Endothelial cell of umbilical vein (primary cell): ENCODE measurements around the gene MBD5. TPM values are rescaled to one million over a fixed set of nuclear protein-coding genes. Genes with fewer than 3 reads are reported as not detected.

Source experiments
- BruUV-seq: library from RNA; stranded (reverse); fragments of 400-500 nt; replicated peaks from 2 replicates; lab custom pipeline; 2021; lab: Mats Ljungman, UMichigan
- CTCF ChIA-PET: fragments of 300-600, 350-600 bp; sonication (Branson Sonifier 250); formaldehyde crosslinking; loops from one replicate; lab custom pipeline; 2021; ENCODE audit warnings: antibody characterized with exemption, inconsistent platforms; lab: Charles Lee
- POLR2A ChIA-PET: fragments of 300-600, 350-600 bp; sonication (Branson Sonifier 250); formaldehyde crosslinking; loops from one replicate; lab custom pipeline; 2021; ENCODE audit warnings: antibody characterized with exemption, inconsistent platforms; lab: Charles Lee
- DNase-seq: peaks from one replicate; pipeline ENCODE4 v3.0.0-alpha.2; 2011; ENCODE audit warnings: low read depth, low spot score
- FAIRE-seq: peaks from 2 replicates; lab custom pipeline; 2011; peaks lifted over from hg19 to GRCh38; lab: Jason Lieb, UNC
- H2AFZ ChIP-seq: 2 replicates; pipeline ENCODE4 v1.6.0; 2012; ENCODE audit warnings: low read depth, low read length, control low read depth, inconsistent platforms
- H3K27ac ChIP-seq: 2 replicates; pipeline ENCODE4 v1.5.1; 2011; ENCODE audit warnings: low read depth, mild to moderate bottlenecking, control low read depth, low read length, moderate library complexity; ENCODE audit not compliant: insufficient read depth
- H3K27me3 ChIP-seq, 2 experiments: 2 replicates each; pipeline versions ENCODE4 v1.6.0 to v1.6.1; 2011; ENCODE audit warnings: low read length in 2 of 2, mixed read lengths in 1 of 2; ENCODE audit not compliant: control insufficient read depth in 2 of 2, insufficient read depth in 2 of 2
- H3K36me3 ChIP-seq, 2 experiments: 2 replicates in 1 of 2; 3 replicates in 1 of 2; pipeline ENCODE4 v1.5.1; 2011; ENCODE audit warnings: low read length in 2 of 2, mild to moderate bottlenecking in 1 of 2, moderate library complexity in 1 of 2; ENCODE audit not compliant: control insufficient read depth in 2 of 2, insufficient read depth in 2 of 2; ENCODE audit errors: extremely low read depth in 1 of 2
- H3K4me1 ChIP-seq: 3 replicates; pipeline ENCODE4 v1.5.1; 2011; ENCODE audit warnings: mild to moderate bottlenecking, low read length; ENCODE audit not compliant: control insufficient read depth, insufficient read depth; ENCODE audit errors: extremely low read depth
- H3K4me2 ChIP-seq: 2 replicates; pipeline ENCODE4 v1.6.1; 2011; ENCODE audit warnings: low read length, control low read depth, mixed read lengths; ENCODE audit not compliant: insufficient read depth
- H3K4me3 ChIP-seq, 3 experiments: fragments of 200-600 bp in 1 of 3; sonication (generic), shearing (Covaris generic) in 1 of 3; replicated peaks in 1 of 3; 2 replicates each; pipeline ENCODE4 v1.5.1; 2011 to 2016; ENCODE audit warnings: control low read depth in 3 of 3, low read length in 3 of 3, mild to moderate bottlenecking in 2 of 3, inconsistent platforms in 1 of 3, low read depth in 1 of 3, moderate library complexity in 1 of 3; ENCODE audit not compliant: insufficient read depth in 1 of 3
- H3K79me2 ChIP-seq: 2 replicates; pipeline ENCODE4 v1.6.0; 2012; ENCODE audit warnings: low read length, inconsistent platforms; ENCODE audit not compliant: control insufficient read depth, insufficient read depth
- H3K9ac ChIP-seq: replicated peaks from 2 replicates; pipeline ENCODE3; 2011; ENCODE audit warnings: low read length, control low read depth; ENCODE audit not compliant: insufficient read depth; ENCODE audit errors: extremely low read depth
- H3K9me1 ChIP-seq: replicated peaks from 3 replicates; pipeline ENCODE4 v1.6.0; 2011; ENCODE audit warnings: mild to moderate bottlenecking, low read length; ENCODE audit not compliant: control insufficient read depth, insufficient read depth; ENCODE audit errors: extremely low read depth
- H3K9me3 ChIP-seq: replicated peaks from 2 replicates; pipeline ENCODE4 v1.5.1; 2012; ENCODE audit warnings: low read length, inconsistent platforms; ENCODE audit not compliant: control insufficient read depth, insufficient read depth
- H4K20me1 ChIP-seq: replicated peaks from 2 replicates; pipeline ENCODE3; 2011; ENCODE audit warnings: mild to moderate bottlenecking, low read length; ENCODE audit not compliant: control insufficient read depth, insufficient read depth; ENCODE audit errors: extremely low read depth
- EZH2 ChIP-seq: IDR thresholded peaks from 2 replicates; pipeline ENCODE4 v1.6.1; 2012; ENCODE audit warnings: borderline replicate concordance, low read depth, mild to moderate bottlenecking, moderate library complexity, low read length, inconsistent platforms; ENCODE audit not compliant: severe bottlenecking
- FOS ChIP-seq: IDR thresholded peaks from 2 replicates; pipeline ENCODE4 v1.6.1; 2011; ENCODE audit warnings: mild to moderate bottlenecking, low read length, moderate library complexity, borderline replicate concordance; ENCODE audit not compliant: insufficient read depth
- GATA2 ChIP-seq: IDR thresholded peaks from 2 replicates; pipeline ENCODE4 v1.7.0; 2011; ENCODE audit warnings: low read depth, mild to moderate bottlenecking, moderate library complexity, mixed read lengths, low read length; ENCODE audit not compliant: insufficient read length, insufficient read depth
- JUN ChIP-seq: IDR thresholded peaks from 2 replicates; pipeline ENCODE4 v1.6.1; 2011; ENCODE audit warnings: borderline replicate concordance, low read depth; ENCODE audit not compliant: insufficient read length, insufficient read depth
- MYC ChIP-seq: IDR thresholded peaks from one replicate; pipeline ENCODE4 v1.6.1; 2011; ENCODE audit warnings: mild to moderate bottlenecking, low read depth, low read length
- POLR2A ChIP-seq: IDR thresholded peaks from 2 replicates; pipeline ENCODE4 v1.6.1; 2012; ENCODE audit warnings: low read depth, mild to moderate bottlenecking, control low read depth, low read length
- POLR2AphosphoS5 ChIP-seq: IDR thresholded peaks from 2 replicates; pipeline ENCODE4 v1.6.1; 2012; ENCODE audit warnings: low read depth, mild to moderate bottlenecking, control low read depth, low read length, moderate library complexity; ENCODE audit not compliant: insufficient read depth
- dilution Hi-C: fragments of 300-500 bp; cut with MboI; formaldehyde crosslinking; loops from one replicate; pipeline ENCODE4 v1.15.0; 2019; ENCODE audit warnings: low sequenced_read_pairs; ENCODE audit not compliant: extremely low pct_ligation_motif_present
- intact Hi-C: fragments of 100-400 bp; cut with micrococcal nuclease; formaldehyde crosslinking; loops from one replicate; pipeline ENCODE4 v1.10.0; 2022
- polyA plus RNA-seq, 4 experiments: library from polyadenylated mRNA; depleted of rRNA in 3 of 4; stranded (reverse) in 3 of 4; unstranded in 1 of 4; fragments of >200 nt; gene quantifications; 2 replicates each; pipeline versions ENCODE4 v1.2.1 to v1.2.3, GENCODE V29; 2011 to 2012; ENCODE audit warnings: missing spikeins in 1 of 4
- total RNA-seq: library from RNA; stranded (reverse); gene quantifications from 2 replicates; pipeline ENCODE4 v1.2.3, GENCODE V29; 2021
- TF ChIP-seq, protein P1 (sequence below): IDR thresholded peaks from 2 replicates; pipeline ENCODE4 v1.6.1; 2011; ENCODE audit not compliant: insufficient read depth, insufficient read length
- TF ChIP-seq, protein P2 (sequence below), 2 donors: IDR thresholded peaks; 1 replicate in 1 of 2; 2 replicates in 1 of 2; pipeline ENCODE4 v1.5.1; 2011; ENCODE audit warnings: low read length in 2 of 2, mild to moderate bottlenecking in 2 of 2, moderate library complexity in 2 of 2, control low read depth in 1 of 2, inconsistent platforms in 1 of 2, low read depth in 1 of 2; ENCODE audit not compliant: insufficient read depth in 1 of 2; ENCODE audit errors: extremely low read depth in 1 of 2

Gene MBD5
- total and polyA plus RNA-seq, 2 donors (not counting 3 experiments of a cell fraction or from before 2014, with no cell fraction given): 11.3 to 37.0 TPM

DNA sequence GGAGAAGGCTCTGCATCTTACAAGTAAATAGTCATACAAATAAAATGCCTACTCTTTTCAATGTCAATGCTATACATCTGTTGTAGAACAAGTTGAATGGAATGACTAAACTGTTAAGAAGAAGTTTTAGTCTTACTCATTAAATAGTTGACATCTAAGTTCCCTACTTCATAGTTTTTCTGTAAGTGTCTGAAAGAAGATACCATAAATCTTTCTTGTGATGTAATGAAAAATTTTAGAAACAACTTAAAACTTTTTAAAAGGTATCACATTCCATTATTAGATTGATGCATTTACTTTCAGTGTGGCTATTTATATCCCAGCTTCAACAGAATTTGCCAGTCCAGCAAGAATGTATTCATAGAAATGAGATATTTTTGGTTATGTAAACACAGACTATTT is 438.5 kb downstream of the MBD5 start:
- POLR2A ChIA-PET: no interaction called here
- Histone ChIP-seq H3K4me2 (no peak overlapping the region), H3K36me3 (no peaks in the 10 kb centered on the region), H4K20me1 (no peaks in the 10 kb centered on the region), H3K27ac (no peak overlapping the region), H3K4me1 (no peaks in the 10 kb centered on the region), H3K9ac (no peak overlapping the region), H3K27me3 (no peaks in the 10 kb centered on the region), H3K9me3 (no peaks in the 10 kb centered on the region), H3K9me1 (no peaks in the 10 kb centered on the region), H3K79me2 (no peaks in the 10 kb centered on the region), H2AFZ (no peak overlapping the region), H3K4me3 (no peak overlapping the region)
- FAIRE-seq: no peak
- no TSS peak for BruUV-seq
- no peak for DNase-seq
- intact Hi-C loops: no loop called here
- CTCF ChIA-PET: interaction anchor here (1.5 kb wide), 1 partner anchor 50 kb away, joined by 5 read pairs; no protein-coding TSS in a partner anchor
- TF ChIP-seq GATA2: no peak
- TF ChIP-seq, protein P1, sequence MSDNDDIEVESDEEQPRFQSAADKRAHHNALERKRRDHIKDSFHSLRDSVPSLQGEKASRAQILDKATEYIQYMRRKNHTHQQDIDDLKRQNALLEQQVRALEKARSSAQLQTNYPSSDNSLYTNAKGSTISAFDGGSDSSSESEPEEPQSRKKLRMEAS: no peak
- TF ChIP-seq MYC: no peak
- TF ChIP-seq POLR2A: no peak
- TF ChIP-seq JUN: no peak
- no peak for TF ChIP-seq POLR2AphosphoS5
- TF ChIP-seq EZH2: no peak
- TF ChIP-seq, protein P2, sequence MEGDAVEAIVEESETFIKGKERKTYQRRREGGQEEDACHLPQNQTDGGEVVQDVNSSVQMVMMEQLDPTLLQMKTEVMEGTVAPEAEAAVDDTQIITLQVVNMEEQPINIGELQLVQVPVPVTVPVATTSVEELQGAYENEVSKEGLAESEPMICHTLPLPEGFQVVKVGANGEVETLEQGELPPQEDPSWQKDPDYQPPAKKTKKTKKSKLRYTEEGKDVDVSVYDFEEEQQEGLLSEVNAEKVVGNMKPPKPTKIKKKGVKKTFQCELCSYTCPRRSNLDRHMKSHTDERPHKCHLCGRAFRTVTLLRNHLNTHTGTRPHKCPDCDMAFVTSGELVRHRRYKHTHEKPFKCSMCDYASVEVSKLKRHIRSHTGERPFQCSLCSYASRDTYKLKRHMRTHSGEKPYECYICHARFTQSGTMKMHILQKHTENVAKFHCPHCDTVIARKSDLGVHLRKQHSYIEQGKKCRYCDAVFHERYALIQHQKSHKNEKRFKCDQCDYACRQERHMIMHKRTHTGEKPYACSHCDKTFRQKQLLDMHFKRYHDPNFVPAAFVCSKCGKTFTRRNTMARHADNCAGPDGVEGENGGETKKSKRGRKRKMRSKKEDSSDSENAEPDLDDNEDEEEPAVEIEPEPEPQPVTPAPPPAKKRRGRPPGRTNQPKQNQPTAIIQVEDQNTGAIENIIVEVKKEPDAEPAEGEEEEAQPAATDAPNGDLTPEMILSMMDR (IDR thresholded peaks at IDR 0.05; ENCODE audit: extremely low read depth in 1 of 2, insufficient read depth in 1 of 2, low read depth in 1 of 2, low read length in 2 of 2): no peak
- no peak for TF ChIP-seq FOS
- dilution Hi-C loops: no loop called here
